SK-N-SH (cell line): ENCODE data around the gene MAP3K5. TPM values are rescaled to one million over a fixed set of nuclear protein-coding genes. Genes with fewer than 3 reads are reported as not detected.

Experiments used
- CTCF ChIA-PET: fragments of 300-600, 350-600 bp; formaldehyde crosslinking; extraction: SDS; loops from one replicate; lab custom pipeline; 2021; lab: Yijun Ruan, JAX
- POLR2A ChIA-PET: fragments of 350-600 bp; sonication (Branson Sonifier 250); formaldehyde crosslinking; extraction: SDS; loops from one replicate; lab custom pipeline; 2020; ENCODE audit warnings: antibody characterized with exemption, inconsistent platforms; lab: Yijun Ruan, JAX
- DNase-seq: peaks from one replicate; pipeline ENCODE4 v3.0.0; 2012
- H2AFZ ChIP-seq: fragments of 200-600 bp; sonication (generic); 2 replicates; pipeline ENCODE4 v1.8.1; 2016; ENCODE audit warnings: antibody characterized with exemption, mild to moderate bottlenecking, low read depth
- H3F3A ChIP-seq: fragments of 200-600 bp; sonication (generic); replicated peaks from 2 replicates; pipeline ENCODE3; 2016; ENCODE audit warnings: antibody characterized with exemption, mild to moderate bottlenecking; ENCODE audit not compliant: insufficient read depth
- H3K27ac ChIP-seq, 2 experiments: fragments of 200-500 bp in 1 of 2; fragments of 200-600 bp in 1 of 2; sonication (Bioruptor generic) in 1 of 2; sonication (generic), shearing (Covaris generic) in 1 of 2; 2 replicates each; pipeline versions ENCODE4 v1.5.1 to v1.6.1; 2014 to 2016; ENCODE audit warnings: low read depth in 2 of 2, inconsistent platforms in 1 of 2, low read length in 1 of 2, mild to moderate bottlenecking in 1 of 2, mixed read lengths in 1 of 2
- H3K27me3 ChIP-seq: fragments of 200-600 bp; sonication (generic), shearing (Covaris generic); 2 replicates; pipeline ENCODE4 v1.6.1; 2016; ENCODE audit warnings: mixed run types; ENCODE audit not compliant: insufficient read depth
- H3K36me3 ChIP-seq, 2 experiments: fragments of 200-500 bp in 1 of 2; fragments of 200-600 bp in 1 of 2; sonication (Bioruptor generic) in 1 of 2; sonication (generic) in 1 of 2; replicated peaks in 1 of 2; 2 replicates each; pipeline versions ENCODE3 to v1.5.1; 2014 to 2016; ENCODE audit warnings: low read length in 1 of 2, mild to moderate bottlenecking in 1 of 2; ENCODE audit not compliant: insufficient read depth in 2 of 2, control insufficient read depth in 1 of 2
- H3K4me1 ChIP-seq, 2 experiments: fragments of 200-500 bp in 1 of 2; fragments of 200-600 bp in 1 of 2; sonication (Bioruptor generic) in 1 of 2; sonication (generic), shearing (Covaris generic) in 1 of 2; 2 replicates each; pipeline versions ENCODE4 v1.5.1 to v1.6.1; 2014 to 2016; ENCODE audit warnings: low read depth in 1 of 2, low read length in 1 of 2, mixed run types in 1 of 2; ENCODE audit not compliant: insufficient read depth in 2 of 2, control insufficient read depth in 1 of 2
- H3K4me2 ChIP-seq: fragments of 200-600 bp; sonication (generic), shearing (Covaris generic); 2 replicates; pipeline ENCODE4 v1.6.1; 2017; ENCODE audit warnings: mixed run types
- H3K4me3 ChIP-seq, 2 experiments: fragments of 200-500 bp in 1 of 2; fragments of 200-600 bp in 1 of 2; sonication (Bioruptor generic) in 1 of 2; sonication (generic), shearing (Covaris generic) in 1 of 2; 2 replicates each; pipeline versions ENCODE4 v1.5.1 to v1.8.1; 2014 to 2016; ENCODE audit warnings: low read depth in 2 of 2, inconsistent platforms in 1 of 2, low read length in 1 of 2, mild to moderate bottlenecking in 1 of 2, mixed read lengths in 1 of 2, moderate library complexity in 1 of 2
- H3K79me2 ChIP-seq: fragments of 200-600 bp; sonication (generic); 2 replicates; pipeline ENCODE4 v1.8.1; 2017; ENCODE audit warnings: mild to moderate bottlenecking; ENCODE audit not compliant: insufficient read depth
- H3K9ac ChIP-seq: fragments of 200-600 bp; sonication (generic); 2 replicates; pipeline ENCODE4 v1.6.1; 2017; ENCODE audit warnings: mixed run types
- H3K9me2 ChIP-seq: fragments of 200-600 bp; sonication (generic); 2 replicates; pipeline ENCODE4 v1.6.1; 2017; ENCODE audit warnings: mixed run types
- H3K9me3 ChIP-seq: fragments of 200-600 bp; sonication (generic); 2 replicates; pipeline ENCODE4 v1.6.1; 2017; ENCODE audit warnings: mixed run types, mild to moderate bottlenecking, moderate library complexity
- H4K20me1 ChIP-seq: fragments of 200-600 bp; sonication (generic); 2 replicates; pipeline ENCODE4 v1.6.1; 2017; ENCODE audit warnings: mild to moderate bottlenecking, mixed run types; ENCODE audit not compliant: insufficient read depth
- CHD2 ChIP-seq: fragments of 150-350 bp; IDR thresholded peaks from 2 replicates; pipeline ENCODE4 v1.6.1; 2018; ENCODE audit warnings: low read length; ENCODE audit not compliant: partially characterized antibody
- ELF1 ChIP-seq: IDR thresholded peaks from 2 replicates; pipeline ENCODE4 v1.4.0; 2012
- EP300 ChIP-seq, 2 experiments: IDR thresholded peaks; 2 replicates each; pipeline versions ENCODE4 v1.4.0 to v1.6.1; 2012; ENCODE audit warnings: borderline replicate concordance in 1 of 2, low read depth in 1 of 2, low read length in 1 of 2
- FOSL2 ChIP-seq: IDR thresholded peaks from 2 replicates; pipeline ENCODE4 v1.4.0; 2012; ENCODE audit warnings: low read depth, mild to moderate bottlenecking, moderate library complexity, borderline replicate concordance
- FOXJ3 ChIP-seq: sonication (generic); formaldehyde crosslinking; IDR thresholded peaks from 2 replicates; pipeline ENCODE4 v1.5.1; 2020; ENCODE audit warnings: mild to moderate bottlenecking, missing genetic modification reagents
- FOXM1 ChIP-seq: IDR thresholded peaks from 2 replicates; pipeline ENCODE4 v1.4.0; 2012; ENCODE audit warnings: low read depth, mild to moderate bottlenecking
- GABPA ChIP-seq: IDR thresholded peaks from 2 replicates; pipeline ENCODE4 v1.4.0; 2012; ENCODE audit warnings: low read depth, mild to moderate bottlenecking
- POLR2AphosphoS5 ChIP-seq: IDR thresholded peaks from 2 replicates; pipeline ENCODE4 v1.6.1; 2012; ENCODE audit warnings: low read depth, low read length
- REST ChIP-seq: IDR thresholded peaks from 2 replicates; pipeline ENCODE4 v1.6.1; 2012; ENCODE audit warnings: mild to moderate bottlenecking, low read depth, low read length, moderate library complexity
- RFX5 ChIP-seq: IDR thresholded peaks from 2 replicates; pipeline ENCODE4 v1.6.1; 2012; ENCODE audit warnings: mild to moderate bottlenecking, improper control_type of control experiment, low read length
- RXRA ChIP-seq: IDR thresholded peaks from 2 replicates; pipeline ENCODE4 v1.4.0; 2012; ENCODE audit warnings: low read depth, mild to moderate bottlenecking, borderline replicate concordance
- SMC3 ChIP-seq: IDR thresholded peaks from 2 replicates; pipeline ENCODE4 v1.6.1; 2012; ENCODE audit warnings: low read depth, low read length, improper control_type of control experiment
- USF1 ChIP-seq: IDR thresholded peaks from 2 replicates; pipeline ENCODE4 v1.4.0; 2012; ENCODE audit warnings: low read depth, borderline replicate concordance
- WGBS: methylation state at CpG from one replicate; pipeline ENCODE4 v1.1.6; 2017; ENCODE audit warnings: low lambda C conversion rate; 5-methylcytosine and 5-hydroxymethylcytosine counted together
- polyA plus RNA-seq, 3 experiments: library from polyadenylated mRNA; depleted of rRNA; stranded (reverse); fragments of >200 nt; gene quantifications; 2 replicates each; pipeline ENCODE4 v1.2.3, GENCODE V29; 2012
- TF ChIP-seq, protein P1 (sequence below): fragments of 150-350 bp; IDR thresholded peaks from 2 replicates; pipeline ENCODE4 v1.6.1; 2017; ENCODE audit warnings: antibody characterized with exemption, low read length, low read depth, borderline replicate concordance

MAP3K5 gene
- polyA plus RNA-seq, 1 of the 3 experiments (the other 2 are of a cell fraction), result 1.4 TPM

DNA sequence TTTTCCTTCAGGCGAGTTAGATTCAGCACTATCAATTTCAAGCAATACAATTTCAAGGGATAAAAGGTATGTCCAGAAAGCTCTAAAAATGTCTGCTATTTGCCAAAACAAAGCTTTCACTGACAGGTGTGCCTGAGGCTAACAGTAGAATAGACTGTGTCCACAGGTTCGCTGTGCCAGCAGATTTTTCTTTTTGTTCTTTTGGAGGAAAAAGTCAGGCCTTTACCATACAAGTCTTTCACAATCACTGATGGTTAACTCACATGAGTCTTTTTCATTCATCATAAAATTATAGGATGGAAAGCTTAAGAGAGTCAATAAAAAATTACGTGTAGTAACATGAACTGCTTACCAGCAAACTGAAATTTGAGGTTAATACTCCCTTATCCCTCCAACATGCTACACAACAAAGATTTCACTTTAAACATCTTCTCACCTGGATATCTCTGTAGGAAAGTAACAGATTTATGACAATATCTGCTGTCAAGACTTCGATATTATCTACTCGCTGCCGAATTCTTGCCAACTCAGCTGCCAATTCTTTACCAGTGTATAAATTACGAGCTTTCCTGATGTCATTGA lies 95.4 kb downstream of the MAP3K5 start:
- Histone ChIP-seq H4K20me1 (no peaks in the 10 kb centered on the region), H3K9ac (no peak overlapping the region), H3K4me1 (no peaks in the 10 kb centered on the region), H2AFZ (no peak overlapping the region), H3K27me3 (no peaks in the 10 kb centered on the region), H3K9me2 (no peaks in the 10 kb centered on the region), H3K36me3 (peaks cover 0 to 6% of the 10 kb centered on the region in 2 experiments), H3K27ac (no peak overlapping the region), H3K4me2 (no peak overlapping the region), H3F3A (no peaks in the 10 kb centered on the region), H3K9me3 (no peaks in the 10 kb centered on the region), H3K4me3 (no peak overlapping the region), H3K79me2 (no peaks in the 10 kb centered on the region)
- ChIA-PET POLR2A (no interaction called here), CTCF (interaction anchor here (1.9 kb wide), 1 partner anchor 95 kb away, joined by 7 read pairs; the partner anchor contains the start of gene MAP3K5)
- no peak for TF ChIP-seq ELF1
- TF ChIP-seq FOXM1, result no peak
- TF ChIP-seq RFX5, result no peak
- no peak for TF ChIP-seq RXRA
- no peak for TF ChIP-seq FOXJ3 (CRISPR knock-in tag)
- TF ChIP-seq FOSL2, result no peak
- TF ChIP-seq POLR2AphosphoS5, result no peak
- no peak for TF ChIP-seq USF1
- TF ChIP-seq EP300 (IDR thresholded peaks at IDR 0.05; ENCODE audit: borderline replicate concordance in 1 of 2, low read depth in 1 of 2, low read length in 1 of 2), result no peak
- TF ChIP-seq, protein P1, sequence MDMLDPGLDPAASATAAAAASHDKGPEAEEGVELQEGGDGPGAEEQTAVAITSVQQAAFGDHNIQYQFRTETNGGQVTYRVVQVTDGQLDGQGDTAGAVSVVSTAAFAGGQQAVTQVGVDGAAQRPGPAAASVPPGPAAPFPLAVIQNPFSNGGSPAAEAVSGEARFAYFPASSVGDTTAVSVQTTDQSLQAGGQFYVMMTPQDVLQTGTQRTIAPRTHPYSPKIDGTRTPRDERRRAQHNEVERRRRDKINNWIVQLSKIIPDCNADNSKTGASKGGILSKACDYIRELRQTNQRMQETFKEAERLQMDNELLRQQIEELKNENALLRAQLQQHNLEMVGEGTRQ, result no peak
- no peak for TF ChIP-seq GABPA
- TF ChIP-seq SMC3, result no peak
- TF ChIP-seq CHD2, result no peak
- TF ChIP-seq REST, result no peak
- WGBS, result 91% methylated on average over 7 of the region's 7 CpGs
- DNase-seq, result no peak
